T-helper 2 cell (primary cell): ENCODE data around the gene TRIM47.

ENCODE experiments used
- DNase-seq, 5 experiments: peaks; one replicate each; pipeline versions ENCODE4 v3.0.0 to v3.0.0-alpha.2; 2012 to 2022

The TRIM47 gene

GRCh38 chr17:75830164-75831031, 48.0 kb downstream of the TRIM47 start:
- peak in 1 of 5 experiments; percentile 22 for DNase-seq

- DNase-seq = no peak
Measured at GRCh38 chr17:75829747-75830146, 48.6 kb downstream of the TRIM47 start.

DNA sequence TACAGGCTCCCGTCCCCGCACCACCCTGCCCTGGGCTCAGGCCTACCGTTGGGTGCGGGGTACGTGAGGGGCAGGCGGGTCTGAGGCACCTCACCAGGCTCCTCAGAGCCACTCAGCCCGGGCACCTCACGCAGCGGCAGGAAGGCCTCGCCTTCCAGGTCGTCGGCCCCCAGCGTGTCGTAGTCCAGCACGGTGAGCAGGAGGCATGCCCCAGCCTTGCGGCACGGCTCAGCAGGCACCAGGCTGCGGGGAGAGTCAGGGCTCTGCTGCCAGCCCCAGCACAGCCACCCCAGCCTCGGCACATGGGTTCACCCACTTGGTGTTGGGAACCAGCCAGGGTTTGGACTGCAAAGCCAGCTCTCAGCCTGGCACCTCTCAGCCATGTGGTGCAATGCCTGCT, 49.6 kb downstream of the TRIM47 start:
- DNase-seq = no peak

DNA sequence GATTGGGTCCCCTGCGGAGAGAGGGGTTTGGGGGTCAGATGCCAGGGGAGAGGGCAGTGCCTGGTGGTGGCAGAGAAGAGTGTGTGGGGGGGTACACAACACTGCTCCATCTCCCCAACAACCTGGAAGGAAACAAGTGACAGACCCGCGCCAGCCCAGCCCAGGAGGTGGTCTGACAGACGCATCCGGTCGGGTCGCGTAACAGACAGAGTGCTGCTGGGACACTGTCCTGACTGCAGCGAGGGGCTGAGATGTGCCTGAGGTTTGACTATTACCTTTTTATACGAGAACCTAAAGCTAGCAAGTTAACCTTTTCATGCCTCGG, 50.3 kb downstream of the TRIM47 start:
- DNase-seq = no peak

DNA sequence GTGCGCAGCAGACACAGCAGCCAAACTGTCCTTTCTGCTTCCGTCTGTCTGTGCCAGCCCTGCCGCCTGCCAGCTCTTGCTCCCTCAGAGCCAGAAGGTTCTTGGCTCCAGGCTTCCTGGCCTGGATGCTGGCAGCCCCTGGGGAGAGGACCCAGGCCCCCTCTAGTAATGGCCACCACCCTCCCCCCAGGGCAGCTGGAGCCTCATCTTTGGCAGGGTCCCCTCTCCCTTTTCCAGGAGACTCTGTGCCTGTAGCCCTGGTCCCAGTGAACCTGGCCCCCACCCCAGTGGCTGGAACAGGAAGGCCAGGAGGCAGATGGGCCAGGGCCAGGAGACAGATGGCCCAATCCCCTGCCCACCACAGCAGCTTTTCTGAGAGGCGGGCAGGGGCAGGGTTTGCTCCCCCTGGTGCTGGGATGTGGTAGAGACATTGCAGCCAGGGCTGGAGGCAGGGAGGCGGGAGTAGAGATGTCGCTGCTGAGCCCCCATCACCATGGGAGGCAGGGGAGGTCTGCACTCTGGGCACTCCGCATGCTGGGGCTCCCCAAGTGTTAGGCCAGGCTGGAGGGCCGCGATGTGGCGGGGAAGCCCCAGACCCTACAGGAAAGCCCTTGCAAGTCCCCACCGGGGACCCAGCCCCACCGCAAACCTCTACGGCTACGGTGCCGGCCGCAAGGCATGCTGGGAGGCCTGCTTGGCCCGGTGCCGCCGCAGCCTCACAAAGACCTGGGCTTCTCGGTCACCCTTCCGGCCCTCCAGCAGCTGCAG, 50.9 kb downstream of the TRIM47 start:
- peak; percentile 39 to 75 (median 54) for DNase-seq

DNA sequence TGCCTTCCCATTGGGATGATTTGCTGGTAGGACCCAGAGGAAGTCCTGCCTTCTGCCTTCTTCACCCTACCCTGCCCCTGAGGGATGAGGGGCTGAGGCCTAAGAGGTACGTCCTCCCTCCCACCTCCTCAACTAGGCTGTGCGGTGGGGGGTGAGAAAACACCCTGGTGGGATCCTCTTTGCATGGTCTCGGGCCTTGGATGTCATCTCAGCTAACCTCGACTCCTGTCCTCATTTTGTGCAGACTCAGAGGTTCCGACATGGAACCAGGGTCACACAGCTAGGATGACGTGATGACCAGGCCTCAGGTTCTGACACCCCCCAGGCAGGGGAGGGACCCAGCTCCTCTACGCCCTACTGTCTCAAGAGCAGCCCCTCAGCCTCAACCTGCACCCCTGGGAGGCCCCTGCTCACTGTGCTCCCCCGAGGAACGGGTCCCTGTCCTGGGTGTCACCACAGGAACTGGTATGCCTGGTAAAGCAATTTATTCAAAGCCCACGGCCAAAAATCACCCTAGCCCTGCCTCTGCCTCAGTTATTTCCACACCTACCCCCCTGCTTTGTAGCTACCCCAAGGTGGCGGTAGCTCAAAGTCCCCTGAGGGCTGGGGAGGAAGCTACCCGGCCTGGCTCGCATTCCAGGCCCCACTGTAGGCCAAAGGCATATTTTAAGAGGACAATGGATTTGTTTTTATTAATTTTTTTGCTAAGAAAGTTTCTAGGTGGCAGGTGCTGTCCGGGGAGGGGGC, 51.6 kb downstream of the TRIM47 start:
- DNase-seq = no peak

- no peak for DNase-seq
Measured at GRCh38 chr17:75825748-75826370, 52.5 kb downstream of the TRIM47 start.

- no peak for DNase-seq
Measured at GRCh38 chr17:75825149-75825552, 53.2 kb downstream of the TRIM47 start.

DNA sequence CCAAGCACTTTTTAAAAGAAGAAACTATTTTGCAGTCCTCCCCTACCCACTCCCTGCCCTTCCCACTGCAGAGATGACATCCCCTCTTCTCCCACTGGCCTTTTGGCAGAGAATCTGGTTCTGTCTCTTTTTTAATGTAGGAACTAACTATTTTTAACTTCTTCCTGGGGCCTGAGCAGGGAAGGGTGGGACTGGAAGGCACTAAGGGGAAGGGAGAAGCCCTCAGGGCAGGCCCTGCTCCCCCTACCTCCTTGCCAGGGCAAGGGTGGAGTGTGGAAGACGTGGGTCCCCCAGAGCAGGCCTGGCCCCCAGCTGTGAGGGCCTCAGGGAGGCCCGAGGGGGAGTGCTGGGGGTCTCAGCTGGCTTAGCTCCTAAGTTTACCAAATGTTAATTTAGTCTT, 53.7 kb downstream of the TRIM47 start:
- no peak for DNase-seq
